ENCODE data around the gene MAGI2.
"Not testable (repeated sequence)": the region's sequence is repeated elsewhere in the genome, so short reads cannot be mapped to it uniquely, and the experiment has no call there.

MAGI2 gene

DNA sequence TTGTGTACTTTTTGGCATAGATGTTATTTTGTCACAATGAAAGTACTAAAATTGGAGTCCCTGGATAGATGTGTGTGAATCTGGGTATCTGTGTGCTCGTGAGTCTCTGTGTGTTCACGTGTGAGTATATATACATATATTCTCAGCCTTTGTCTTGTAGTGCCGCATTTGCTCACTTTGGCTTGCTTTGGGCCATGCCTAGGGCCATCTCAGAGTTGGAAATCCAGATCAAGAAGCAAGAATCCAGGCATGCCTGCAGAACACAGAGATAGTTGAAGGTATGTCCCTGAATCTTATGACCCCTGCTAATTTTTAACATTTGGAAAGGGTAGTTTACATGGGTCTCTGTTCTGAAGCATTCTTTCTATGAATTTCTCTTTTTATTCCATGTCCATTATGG, 1446.2 kb downstream of the MAGI2 start:
- no peak for FAIRE-seq

DNA sequence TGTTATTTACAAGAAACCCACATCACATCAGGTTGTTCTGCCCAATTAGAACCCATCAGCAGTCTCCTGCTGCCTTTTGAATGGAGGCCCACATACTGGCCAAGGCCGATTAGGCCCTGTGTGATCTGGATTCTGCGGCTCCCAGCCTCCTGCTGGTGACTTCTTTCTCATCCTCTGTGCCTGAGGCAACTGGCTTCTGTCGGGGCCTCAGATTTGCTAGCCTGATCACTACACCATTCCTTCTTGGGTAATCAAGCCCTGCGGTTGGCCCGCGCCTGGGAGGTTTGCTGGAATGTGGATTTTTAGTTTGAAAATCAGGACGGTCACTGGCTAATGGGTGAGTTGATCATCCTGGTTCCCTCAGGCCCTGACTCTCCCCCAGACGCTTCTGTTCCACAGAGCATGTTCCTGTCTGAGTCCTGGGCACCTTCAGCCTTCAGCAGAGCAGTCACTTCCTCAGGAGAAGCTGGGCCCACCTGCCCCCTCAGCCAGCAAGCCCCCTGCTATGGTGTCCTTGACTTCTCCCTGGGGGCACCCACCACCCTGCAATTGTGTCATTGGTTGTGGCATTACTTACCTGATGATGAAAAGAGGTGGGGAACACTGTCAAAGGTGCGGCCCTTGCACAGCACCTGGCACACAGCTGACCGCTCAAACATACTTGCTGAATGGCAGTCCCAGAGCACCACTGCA, 1447.3 kb downstream of the MAGI2 start:
- no peak for FAIRE-seq

DNA sequence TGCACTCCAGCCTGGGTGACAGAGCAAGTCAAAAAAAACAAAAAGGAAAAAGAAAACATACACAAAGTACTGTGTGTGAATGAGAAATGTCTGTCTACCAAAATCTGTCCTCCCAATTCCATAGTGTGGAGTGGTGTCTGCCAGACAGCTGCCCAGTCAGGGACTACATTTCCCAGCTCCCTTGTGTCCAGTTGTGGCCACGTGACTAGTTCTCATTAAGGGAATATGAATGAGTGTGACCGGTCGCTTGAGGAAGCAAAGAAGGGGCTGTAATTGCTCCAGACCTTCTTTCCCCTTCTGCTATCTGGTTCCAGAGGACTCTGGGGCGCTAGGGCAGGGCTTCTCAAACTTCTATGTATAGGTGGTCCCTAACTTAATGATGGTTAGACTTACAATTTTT, 1450.8 kb downstream of the MAGI2 start:
- FAIRE-seq = no peak

DNA sequence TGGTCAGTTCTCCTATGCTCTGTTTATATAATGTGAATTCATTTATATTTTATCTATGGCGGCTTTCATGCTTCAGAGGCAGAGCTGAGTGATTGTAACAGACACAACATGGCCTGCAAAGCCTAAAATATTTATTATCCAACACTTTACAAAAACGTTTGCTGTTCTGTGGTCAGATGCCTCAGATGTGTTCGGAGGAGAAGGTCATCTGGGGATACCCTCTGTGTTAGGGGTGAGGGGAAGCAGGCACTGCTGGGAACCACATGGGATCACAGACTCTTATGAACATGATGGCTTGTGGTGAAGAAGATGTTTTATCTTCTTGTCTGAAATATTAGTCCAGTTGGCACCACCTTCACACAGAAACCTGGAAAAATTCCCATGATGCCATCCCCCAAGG, 1451.4 kb downstream of the MAGI2 start:
- FAIRE-seq = no peak

DNA sequence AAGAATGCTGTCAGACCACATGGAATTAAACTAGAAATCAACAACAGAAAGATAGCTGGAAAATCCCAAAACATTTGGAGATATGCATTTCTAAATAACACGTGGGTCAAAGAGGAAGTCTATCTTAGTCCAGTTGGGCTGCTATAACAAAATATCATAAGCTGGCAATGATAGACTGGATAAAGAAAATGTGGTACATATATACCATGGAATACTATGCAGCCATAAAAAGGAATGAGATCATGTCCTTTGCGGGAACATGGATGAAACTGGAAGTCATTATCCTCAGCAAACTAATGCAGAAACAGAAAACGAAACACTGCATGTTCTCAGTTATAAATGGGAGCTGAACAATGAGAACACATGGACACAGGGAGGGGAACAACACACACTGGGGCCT, 1454.3 kb downstream of the MAGI2 start:
- not testable (repeated sequence) for FAIRE-seq

DNA sequence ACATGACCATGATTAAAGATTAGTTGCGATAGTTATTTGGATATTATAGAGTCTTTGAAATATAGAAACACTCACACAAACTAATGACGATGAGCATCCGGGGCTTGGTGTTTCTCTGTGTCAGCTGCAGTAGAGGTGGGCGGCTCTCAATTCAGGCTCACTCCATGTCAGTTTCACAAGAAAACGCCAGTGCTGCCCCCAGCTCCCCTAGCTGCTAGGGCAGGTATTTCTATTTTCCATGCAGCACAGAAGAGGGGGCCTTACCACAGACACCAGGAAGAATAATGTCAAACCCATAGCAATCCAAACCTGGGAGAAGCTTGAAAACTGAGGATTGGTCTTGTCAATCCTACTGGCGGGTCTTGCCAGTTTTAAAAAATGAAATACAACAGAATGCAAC, 1457.8 kb downstream of the MAGI2 start:
- no peak for FAIRE-seq

DNA sequence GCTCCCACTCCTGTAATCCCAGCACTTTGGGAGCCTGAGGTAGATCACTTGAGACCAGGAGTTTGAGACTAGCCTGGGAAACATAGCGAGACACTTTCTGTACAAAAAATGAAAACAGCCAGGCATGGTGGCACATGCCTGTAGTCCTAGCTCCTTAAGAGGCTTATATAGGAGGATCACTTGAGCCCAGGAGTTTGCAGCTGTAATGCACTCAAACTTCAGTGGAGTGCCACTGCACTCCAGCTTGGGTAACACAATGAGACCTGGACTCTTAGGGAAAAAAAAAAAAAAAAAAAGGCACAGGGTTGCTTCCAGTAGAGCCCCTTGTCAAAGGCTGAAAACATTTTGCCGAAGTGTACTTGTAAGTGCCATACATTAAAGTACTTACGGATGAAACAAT, 1459.6 kb downstream of the MAGI2 start:
- no peak for FAIRE-seq

DNA sequence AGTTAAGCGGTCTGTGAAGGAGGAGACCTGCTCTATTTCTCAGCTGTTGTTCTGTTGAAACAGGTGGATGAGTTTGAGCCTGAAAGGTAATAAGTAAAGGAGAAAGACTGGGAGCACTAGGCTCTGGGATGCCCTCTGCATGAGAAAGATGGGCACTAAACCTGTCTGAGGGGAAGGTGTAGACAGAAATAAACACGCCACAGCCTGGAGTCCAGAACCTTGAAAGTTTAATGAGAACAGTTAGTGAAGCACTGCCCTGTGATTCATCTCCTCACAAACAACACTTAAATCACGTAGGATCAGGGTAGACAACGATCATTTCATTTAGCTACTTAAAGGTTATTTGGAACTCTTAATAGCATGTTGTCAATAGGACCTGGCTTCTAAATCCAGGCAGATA, 1461.8 kb downstream of the MAGI2 start:
- FAIRE-seq = no peak

DNA sequence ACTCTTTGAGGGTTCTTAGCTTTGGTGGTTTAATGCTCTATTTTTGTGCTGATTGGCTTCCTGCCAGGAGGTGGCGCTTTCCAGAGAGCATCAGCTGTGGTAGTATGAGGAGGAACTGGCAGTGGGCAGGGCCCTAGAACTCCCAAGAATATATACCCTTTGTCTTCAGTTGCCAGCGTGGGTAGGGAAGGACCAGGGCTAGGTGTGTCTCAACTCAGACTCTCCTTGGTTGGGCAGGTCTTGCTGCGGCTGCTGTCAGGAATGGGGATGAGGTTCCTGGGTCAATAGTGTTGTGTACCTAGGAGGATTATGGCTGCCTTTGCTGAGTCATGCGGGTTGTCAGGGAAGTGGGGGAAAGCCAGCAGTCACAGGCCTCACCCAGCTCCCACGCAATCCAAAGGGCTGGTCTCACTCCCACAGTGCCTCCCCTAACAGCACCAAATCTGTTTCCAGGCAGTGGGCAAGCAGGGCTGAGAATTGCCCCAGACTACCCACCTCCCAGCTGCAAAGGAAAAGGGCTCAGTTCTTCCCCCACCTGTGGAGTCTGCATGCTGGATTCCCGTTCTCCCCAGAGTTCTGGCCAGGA, 1463.4 kb downstream of the MAGI2 start:
- FAIRE-seq = no peak

DNA sequence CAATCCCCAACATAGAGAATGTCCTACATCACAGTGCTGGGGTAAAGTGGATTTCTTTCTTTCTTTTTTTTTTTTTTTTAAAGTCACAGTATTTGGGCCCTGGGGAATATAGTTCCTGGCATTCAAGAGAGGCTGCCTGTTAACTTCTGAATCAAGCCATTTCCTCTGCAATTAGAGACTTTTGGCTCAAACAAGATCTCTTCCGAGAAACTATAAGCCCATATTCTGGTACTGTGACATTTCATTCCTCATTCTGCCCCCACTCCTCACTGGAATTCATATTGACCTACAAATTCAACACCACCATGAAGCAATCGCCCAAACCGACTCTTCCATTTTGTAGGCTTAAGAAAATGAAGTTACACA, 1467.5 kb downstream of the MAGI2 start:
- no peak for FAIRE-seq

DNA sequence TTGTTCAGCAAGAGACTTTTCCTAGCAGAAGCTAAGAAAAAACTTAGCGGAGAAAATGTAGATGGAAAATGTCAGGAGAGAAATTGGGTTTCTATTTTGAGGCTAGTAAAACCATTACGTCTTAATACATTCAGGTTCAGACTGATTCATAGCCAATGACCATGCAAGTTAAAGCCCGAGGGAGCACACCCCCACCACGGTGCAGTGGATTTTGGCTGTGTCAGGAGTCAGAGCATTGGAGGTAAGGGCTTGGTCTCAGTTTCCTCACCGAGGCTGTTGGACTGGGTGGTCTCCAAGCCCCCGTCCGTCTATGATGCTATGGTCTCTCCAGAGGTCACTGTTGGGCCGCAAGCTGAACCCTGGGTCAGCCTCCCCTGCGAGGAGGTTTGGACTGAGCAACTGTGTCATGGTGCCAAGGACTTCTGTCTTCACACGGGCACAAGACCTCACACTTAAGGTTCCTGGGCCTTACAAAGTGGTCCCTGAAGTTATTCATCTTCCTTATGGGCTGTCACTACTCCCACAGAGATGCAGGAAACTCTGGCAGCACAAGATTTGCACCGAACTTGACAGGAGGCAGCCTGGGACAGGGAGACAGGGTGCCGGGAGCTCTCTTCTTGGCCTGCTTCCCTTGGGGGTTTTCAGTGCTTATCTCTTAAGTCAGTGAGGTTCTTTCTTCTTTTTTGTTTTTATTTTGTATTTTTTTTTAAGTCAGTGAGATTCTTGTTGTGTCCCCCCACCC, 1468.1 kb downstream of the MAGI2 start:
- FAIRE-seq = no peak

DNA sequence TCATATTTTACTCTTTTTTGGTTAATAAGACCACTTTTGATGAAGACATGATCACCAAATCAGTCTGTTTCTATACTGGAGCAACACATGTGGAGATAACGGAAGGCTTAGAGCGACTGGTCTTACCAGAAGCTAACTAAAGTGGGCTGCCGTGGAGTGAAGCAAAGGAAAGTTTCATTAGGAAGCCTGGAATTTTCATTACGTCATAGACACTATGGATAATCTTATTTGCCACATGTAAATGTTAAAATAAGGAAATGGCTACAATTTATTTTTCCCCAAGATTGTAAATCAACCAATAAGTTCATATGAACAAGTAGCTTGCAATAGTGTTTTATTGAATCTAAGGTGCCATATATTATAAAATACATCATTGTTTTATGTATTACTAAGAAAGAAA, 1469.5 kb downstream of the MAGI2 start:
- FAIRE-seq = no peak

DNA sequence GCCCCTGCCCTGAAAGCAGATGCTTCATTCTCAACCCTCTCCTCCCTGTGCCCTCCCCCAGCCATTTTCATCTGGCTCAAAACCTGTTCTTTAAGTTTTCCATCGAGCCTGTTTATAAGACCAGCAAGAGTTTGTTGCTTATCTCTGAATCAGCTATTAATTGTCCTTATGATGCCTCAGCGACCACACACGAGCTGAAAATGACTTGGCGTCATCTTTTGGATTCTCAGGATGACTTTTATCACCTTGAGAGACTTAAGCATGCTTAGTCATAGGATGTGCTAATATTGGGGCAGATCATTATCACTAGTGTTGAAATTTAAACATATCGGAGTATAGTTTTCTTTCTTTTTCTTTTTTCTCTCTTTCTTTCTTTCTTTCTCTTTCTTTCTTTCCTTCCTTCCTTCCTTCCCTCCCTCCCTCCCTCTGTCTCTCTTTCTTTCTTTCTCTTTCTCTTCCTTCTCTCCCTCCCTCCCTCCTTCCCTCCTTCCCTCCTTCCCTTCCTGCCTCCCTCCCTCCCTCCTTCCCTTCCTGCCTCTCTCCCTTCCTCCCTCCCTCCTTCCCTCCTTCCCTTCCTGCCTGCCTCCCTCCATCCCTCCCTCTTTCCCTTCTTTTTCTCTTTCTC, 1470.4 kb downstream of the MAGI2 start:
- no peak for FAIRE-seq

DNA sequence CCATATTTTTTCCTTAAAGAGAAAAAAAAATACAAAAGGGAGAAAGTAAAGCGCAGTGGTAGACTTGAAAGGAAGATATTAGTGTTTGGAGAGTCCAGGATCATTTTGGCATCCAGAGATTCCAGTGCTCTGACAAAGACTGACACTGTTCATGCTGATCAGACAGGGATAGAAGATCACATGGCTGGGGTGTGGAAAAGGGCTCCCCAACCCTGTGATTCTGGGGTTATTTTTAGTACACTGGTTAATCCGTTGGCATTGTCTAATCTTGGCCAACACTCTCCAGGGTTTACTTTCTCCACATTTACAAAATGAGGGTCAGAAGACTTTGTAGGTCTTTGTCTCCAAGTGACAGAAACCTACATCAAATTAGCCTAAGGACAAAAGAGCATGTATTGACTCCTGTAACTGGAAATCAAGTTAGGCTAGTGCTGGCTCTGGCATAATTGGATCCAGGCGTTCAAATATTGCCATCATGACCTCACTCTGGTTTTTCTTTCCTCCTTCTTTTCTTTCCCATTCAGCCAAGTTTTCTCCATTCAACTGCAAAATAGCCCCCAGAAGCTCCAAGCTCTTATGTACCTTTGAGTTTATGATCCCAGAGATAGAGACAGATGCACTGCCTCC, 1473.3 kb downstream of the MAGI2 start:
- no peak for FAIRE-seq

DNA sequence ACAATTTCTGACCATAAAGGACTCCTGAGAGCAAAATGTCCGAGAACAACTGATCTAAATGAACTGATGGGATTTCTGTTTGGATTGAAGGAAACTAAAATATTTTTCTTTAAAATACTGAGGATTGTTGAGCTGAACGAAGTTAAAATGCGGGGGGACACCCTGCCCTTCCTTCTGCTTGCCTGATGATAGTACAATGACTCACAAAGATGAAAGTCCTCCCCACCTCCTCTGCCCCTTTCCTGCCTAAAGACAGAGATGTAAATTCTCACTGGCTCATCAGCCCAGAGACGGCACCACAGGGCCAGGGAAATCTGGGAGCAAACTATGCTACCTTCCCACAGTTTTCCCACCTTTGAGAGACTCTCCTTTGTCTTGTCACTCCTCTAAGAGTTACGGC, 1474.2 kb downstream of the MAGI2 start:
- no peak for FAIRE-seq

DNA sequence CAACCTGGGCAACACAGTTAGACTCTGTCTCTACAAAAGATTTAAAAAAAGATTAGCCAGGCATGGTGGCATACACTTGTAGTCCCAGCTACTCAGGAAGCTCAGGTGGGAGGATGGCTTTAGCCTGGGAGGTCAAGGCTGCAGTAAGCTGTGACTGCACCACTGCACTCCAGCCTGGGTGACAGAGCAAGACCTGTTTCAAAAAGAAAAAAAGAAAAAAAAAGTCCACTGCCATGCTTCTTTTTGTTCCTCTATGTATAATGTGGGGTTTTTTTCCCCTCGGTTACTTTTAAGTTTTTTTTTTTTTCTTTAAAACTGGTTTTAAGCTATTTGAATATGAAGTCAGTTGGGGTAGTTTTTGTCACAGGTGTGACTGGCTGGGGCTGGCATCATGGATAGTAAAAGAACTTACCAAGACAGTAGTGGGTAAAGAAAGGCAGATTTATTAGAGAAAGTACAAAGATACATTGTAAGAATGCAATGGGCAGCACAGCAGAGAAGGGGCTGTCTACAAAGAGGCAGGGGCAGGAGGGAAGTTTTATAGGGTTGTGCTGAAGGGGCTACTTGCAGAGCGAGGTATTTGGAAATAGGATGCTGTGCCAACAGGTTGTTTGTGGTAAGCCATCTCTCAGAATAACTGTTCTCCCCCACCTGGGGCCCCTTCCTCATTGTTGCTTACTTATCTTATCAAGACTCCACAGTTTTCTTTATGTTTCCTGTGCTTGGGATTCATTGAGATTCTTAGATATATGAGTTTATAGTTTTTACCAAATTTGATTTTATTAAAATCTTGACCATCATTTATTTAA, 1477.6 kb downstream of the MAGI2 start:
- FAIRE-seq = no peak

DNA sequence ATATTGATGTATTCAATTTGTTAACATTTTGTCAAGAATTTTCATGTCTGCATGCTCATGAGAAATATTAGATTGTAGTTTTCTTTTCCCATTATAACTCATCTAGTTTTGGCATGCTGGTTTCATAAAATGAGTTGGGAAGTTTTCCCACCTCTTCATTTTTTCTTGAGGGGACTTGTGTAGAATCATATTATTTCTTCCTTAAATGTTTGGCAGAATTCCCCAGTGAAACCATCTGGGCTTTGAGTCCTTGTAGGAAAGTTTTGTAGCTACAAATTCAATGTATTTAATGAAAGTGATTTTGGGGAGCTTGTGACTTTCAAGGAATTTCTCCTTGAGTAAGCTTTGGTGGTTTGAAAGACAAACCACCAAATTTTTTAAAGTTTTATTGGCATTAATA, 1481.7 kb downstream of the MAGI2 start:
- FAIRE-seq = no peak

DNA sequence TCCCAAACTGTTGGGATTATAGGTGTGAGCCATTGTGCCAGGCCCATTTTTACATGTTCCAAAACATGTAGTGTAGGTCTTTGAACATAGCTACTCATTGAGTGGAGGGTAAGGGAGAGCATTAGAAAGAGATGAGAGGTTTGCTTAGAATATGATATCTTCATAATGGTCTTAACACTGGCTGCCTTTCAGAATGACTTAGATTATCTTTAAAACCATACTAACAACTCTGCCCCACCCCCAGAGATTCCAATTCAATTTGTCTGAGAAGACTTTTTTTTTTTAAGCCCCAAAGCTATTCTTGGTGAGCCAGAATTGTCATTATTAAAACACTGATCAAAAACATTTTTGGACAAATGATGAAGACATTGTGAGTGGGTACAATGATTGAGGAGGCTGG, 1486.0 kb downstream of the MAGI2 start:
- FAIRE-seq = no peak
